ENCODE measurements around the gene GLE1.

DNA sequence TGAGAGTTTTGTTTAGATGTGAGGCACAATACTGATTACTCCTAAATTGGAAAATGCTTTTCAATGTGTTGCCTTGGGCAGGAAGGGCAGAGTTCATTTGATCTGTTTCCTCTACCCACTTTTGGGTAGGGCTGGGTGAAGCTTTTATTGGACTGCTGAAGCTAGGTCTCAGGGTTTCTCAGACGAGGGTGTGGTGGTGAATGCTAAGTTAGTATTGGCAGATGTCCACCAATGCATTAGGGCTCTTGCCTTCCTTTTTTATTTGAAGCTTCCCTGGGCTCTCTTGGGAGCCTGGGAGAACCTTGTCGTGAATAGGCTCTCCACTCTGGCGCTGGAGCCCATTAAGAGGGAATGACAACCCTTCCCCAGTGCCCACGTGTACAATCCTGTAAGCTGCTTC, 71.0 kb downstream of the GLE1 start:
- TF ChIP-seq POU6F1 (CRISPR knock-in tag; IDR thresholded peaks at IDR 0.05; ENCODE audit: borderline replicate concordance, low read depth) (no peak), ISL1 (CRISPR knock-in tag; IDR thresholded peaks at IDR 0.05) (no peak), BACH2 (CRISPR knock-in tag; IDR thresholded peaks at IDR 0.05; ENCODE audit: borderline replicate concordance) (no peak), OSR1 (CRISPR knock-in tag; IDR thresholded peaks at IDR 0.05) (no peak), ZFP30 (CRISPR knock-in tag; IDR thresholded peaks at IDR 0.05) (no peak), TOX (CRISPR knock-in tag; IDR thresholded peaks at IDR 0.05; ENCODE audit: borderline replicate concordance) (no peak), CREB5 (CRISPR knock-in tag; IDR thresholded peaks at IDR 0.05; ENCODE audit: low read depth) (no peak)
- TF ChIP-seq, protein P1, sequence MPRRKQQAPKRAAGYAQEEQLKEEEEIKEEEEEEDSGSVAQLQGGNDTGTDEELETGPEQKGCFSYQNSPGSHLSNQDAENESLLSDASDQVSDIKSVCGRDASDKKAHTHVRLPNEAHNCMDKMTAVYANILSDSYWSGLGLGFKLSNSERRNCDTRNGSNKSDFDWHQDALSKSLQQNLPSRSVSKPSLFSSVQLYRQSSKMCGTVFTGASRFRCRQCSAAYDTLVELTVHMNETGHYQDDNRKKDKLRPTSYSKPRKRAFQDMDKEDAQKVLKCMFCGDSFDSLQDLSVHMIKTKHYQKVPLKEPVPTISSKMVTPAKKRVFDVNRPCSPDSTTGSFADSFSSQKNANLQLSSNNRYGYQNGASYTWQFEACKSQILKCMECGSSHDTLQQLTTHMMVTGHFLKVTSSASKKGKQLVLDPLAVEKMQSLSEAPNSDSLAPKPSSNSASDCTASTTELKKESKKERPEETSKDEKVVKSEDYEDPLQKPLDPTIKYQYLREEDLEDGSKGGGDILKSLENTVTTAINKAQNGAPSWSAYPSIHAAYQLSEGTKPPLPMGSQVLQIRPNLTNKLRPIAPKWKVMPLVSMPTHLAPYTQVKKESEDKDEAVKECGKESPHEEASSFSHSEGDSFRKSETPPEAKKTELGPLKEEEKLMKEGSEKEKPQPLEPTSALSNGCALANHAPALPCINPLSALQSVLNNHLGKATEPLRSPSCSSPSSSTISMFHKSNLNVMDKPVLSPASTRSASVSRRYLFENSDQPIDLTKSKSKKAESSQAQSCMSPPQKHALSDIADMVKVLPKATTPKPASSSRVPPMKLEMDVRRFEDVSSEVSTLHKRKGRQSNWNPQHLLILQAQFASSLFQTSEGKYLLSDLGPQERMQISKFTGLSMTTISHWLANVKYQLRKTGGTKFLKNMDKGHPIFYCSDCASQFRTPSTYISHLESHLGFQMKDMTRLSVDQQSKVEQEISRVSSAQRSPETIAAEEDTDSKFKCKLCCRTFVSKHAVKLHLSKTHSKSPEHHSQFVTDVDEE (CRISPR knock-in tag; IDR thresholded peaks at IDR 0.05), result no peak
